LNCAP (cell line): ENCODE results near the gene TACO1.

Experiments
- CTCF ChIP-seq: fragments of 450-650 bp; IDR thresholded peaks from 2 replicates; pipeline ENCODE4 v1.5.1; 2017; ENCODE audit warnings: mild to moderate bottlenecking

The TACO1 gene

GRCh38 chr17:63653050-63653449 is 52.4 kb downstream of the TACO1 start:
- no peak for TF ChIP-seq CTCF

- no peak for TF ChIP-seq CTCF
Measured at GRCh38 chr17:63657786-63658185, 57.1 kb downstream of the TACO1 start.
